ENCODE measurements around the gene XYLT1.

Gene XYLT1

GRCh38 chr16:17371299-17371698 is 99.5 kb downstream of the XYLT1 start:
- no peak for DNase-seq

GRCh38 chr16:17370731-17371285 is 100.0 kb downstream of the XYLT1 start:
- DNase-seq = no peak

- DNase-seq = peak in 1 of 5 experiments; percentile 52
These were observed 100.5 kb downstream of the XYLT1 start for GRCh38 chr16:17370223-17370707.

GRCh38 chr16:17369421-17370222 is 101.1 kb downstream of the XYLT1 start:
- peak; percentile 14 to 96 (median 54) for DNase-seq

GRCh38 chr16:17368951-17369350 is 101.8 kb downstream of the XYLT1 start:
- peak in 2 of 5 experiments; percentile 62 to 82 for DNase-seq

GRCh38 chr16:17368446-17368845 is 102.3 kb downstream of the XYLT1 start:
- peak in 1 of 5 experiments; percentile 44 for DNase-seq

- no peak for DNase-seq
These were observed 102.8 kb downstream of the XYLT1 start for GRCh38 chr16:17367923-17368322.

GRCh38 chr16:17367036-17367435 is 103.7 kb downstream of the XYLT1 start:
- DNase-seq = no peak

- DNase-seq = no peak
These were observed 104.3 kb downstream of the XYLT1 start for GRCh38 chr16:17366299-17366961.

GRCh38 chr16:17365591-17366298 is 105.0 kb downstream of the XYLT1 start:
- no peak for DNase-seq

- no peak for DNase-seq
These were observed 105.6 kb downstream of the XYLT1 start for GRCh38 chr16:17365211-17365541.

- DNase-seq = peak in 3 of 5 experiments; percentile 52 to 94 (median 69)
These were observed 106.2 kb downstream of the XYLT1 start for GRCh38 chr16:17364319-17365210.

GRCh38 chr16:17362946-17363345 is 107.8 kb downstream of the XYLT1 start:
- DNase-seq = no peak

- DNase-seq = no peak
These were observed 108.6 kb downstream of the XYLT1 start for GRCh38 chr16:17362183-17362582.

GRCh38 chr16:17360693-17361122 is 110.1 kb downstream of the XYLT1 start:
- no peak for DNase-seq

- peak in 2 of 5 experiments; percentile 47 to 84 for DNase-seq
These were observed 110.9 kb downstream of the XYLT1 start for GRCh38 chr16:17359788-17360390.

GRCh38 chr16:17358846-17359245 is 111.9 kb downstream of the XYLT1 start:
- no peak for DNase-seq

GRCh38 chr16:17358355-17358754 is 112.4 kb downstream of the XYLT1 start:
- no peak for DNase-seq

GRCh38 chr16:17357307-17358062 is 113.3 kb downstream of the XYLT1 start:
- DNase-seq = no peak

- no peak for DNase-seq
These were observed 114.4 kb downstream of the XYLT1 start for GRCh38 chr16:17356243-17356933.

All from T-helper 2 cell (primary cell).